Epithelial cell of esophagus (primary cell): ENCODE data around the gene OVOL1.

Source experiments
- DNase-seq: peaks from one replicate; pipeline ENCODE4 v3.0.0; 2010; ENCODE audit warnings: low read depth
- H3K4me3 ChIP-seq: 2 replicates; pipeline ENCODE4 v1.5.1; 2011; ENCODE audit warnings: mild to moderate bottlenecking, low read length, control low read depth
- CTCF ChIP-seq: IDR thresholded peaks from 2 replicates; pipeline ENCODE4 v1.5.1; 2011; ENCODE audit warnings: low read depth, mild to moderate bottlenecking, low read length, control low read depth, inconsistent platforms; ENCODE audit not compliant: insufficient read depth; ENCODE audit errors: missing control alignments

Gene OVOL1

GRCh38 chr11:65842144-65842543 is 55.3 kb downstream of the OVOL1 start:
- peak; percentile 44 for DNase-seq

GRCh38 chr11:65843811-65844210 is 56.9 kb downstream of the OVOL1 start:
- TF ChIP-seq CTCF = no peak
- H3K4me3 ChIP-seq = no peak overlapping the region
- no peak for DNase-seq

More at GRCh38 chr11:65842144-65842543, 55.3 kb downstream of the OVOL1 start:
- TF ChIP-seq CTCF = no peak
- H3K4me3 ChIP-seq = no peak overlapping the region

- no peak for TF ChIP-seq CTCF
- DNase-seq = no peak
- H3K4me3 ChIP-seq = no peak overlapping the region
These were observed 57.5 kb downstream of the OVOL1 start for GRCh38 chr11:65844231-65844872.
